Panc1 (cell line): ENCODE measurements around the gene FBXL15.
"Not testable (repeated sequence)": the region's sequence is repeated elsewhere in the genome, so short reads cannot be mapped to it uniquely, and the experiment has no call there.

Source experiments
- CTCF ChIP-seq: fragments of 450-650 bp; IDR thresholded peaks from 2 replicates; pipeline ENCODE4 v1.5.1; 2017; ENCODE audit warnings: mild to moderate bottlenecking
- REST ChIP-seq, 2 experiments: IDR thresholded peaks; 2 replicates each; pipeline ENCODE4 v1.6.1; 2011 to 2012; ENCODE audit warnings: low read depth in 2 of 2, control low read depth in 1 of 2, low read length in 1 of 2, mild to moderate bottlenecking in 1 of 2, moderate library complexity in 1 of 2; ENCODE audit not compliant: insufficient read depth in 1 of 2
- TCF7L2 ChIP-seq: IDR thresholded peaks from 2 replicates; pipeline ENCODE4 v1.6.1; 2011; ENCODE audit warnings: mild to moderate bottlenecking, low read depth, low read length, inconsistent platforms

GRCh38 chr10:102454662-102455487 is 34.2 kb downstream of the FBXL15 start:
- TF ChIP-seq CTCF; TCF7L2; REST (IDR thresholded peaks at IDR 0.05; ENCODE audit: insufficient read depth in 1 of 2, low read depth in 2 of 2, low read length in 1 of 2): not testable (repeated sequence)
